Calu3 (cell line): Measurements from ENCODE around the gene SLC10A1. TPM values are rescaled to one million over a fixed set of nuclear protein-coding genes. Genes with fewer than 3 reads are reported as not detected.

Experiments used
- BruUV-seq: library from RNA; stranded (reverse); fragments of 400-500 nt; replicated peaks from 2 replicates; lab custom pipeline; 2021; lab: Mats Ljungman, UMichigan
- CTCF ChIA-PET: fragments of 300-600 bp; sonication (Branson Sonifier 250); formaldehyde crosslinking; loops from one replicate; lab custom pipeline; 2022; ENCODE audit warnings: antibody characterized with exemption; lab: Charles Lee
- DNase-seq: peaks from one replicate; pipeline ENCODE4 v3.0.0; 2022
- H3K27ac Mint-ChIP-seq: one replicate; pipeline ENCODE4 v1.8.0; 2022; ENCODE audit warnings: mixed read lengths; ENCODE audit not compliant: unreplicated experiment
- H3K27me3 Mint-ChIP-seq: one replicate; pipeline ENCODE4 v1.8.0; 2022; ENCODE audit warnings: mixed read lengths; ENCODE audit not compliant: unreplicated experiment
- H3K36me3 Mint-ChIP-seq: one replicate; pipeline ENCODE4 v1.8.0; 2022; ENCODE audit warnings: mild to moderate bottlenecking, moderate library complexity, mixed read lengths; ENCODE audit not compliant: insufficient read depth, unreplicated experiment
- H3K4me1 Mint-ChIP-seq: one replicate; pipeline ENCODE4 v1.8.0; 2022; ENCODE audit warnings: mild to moderate bottlenecking, low read depth, mixed read lengths; ENCODE audit not compliant: unreplicated experiment
- H3K4me3 Mint-ChIP-seq: one replicate; pipeline ENCODE4 v1.8.0; 2022; ENCODE audit warnings: mild to moderate bottlenecking, low read depth, moderate library complexity, mixed read lengths; ENCODE audit not compliant: unreplicated experiment
- H3K9me3 Mint-ChIP-seq: one replicate; pipeline ENCODE4 v1.8.0; 2022; ENCODE audit warnings: low read depth, mixed read lengths; ENCODE audit not compliant: unreplicated experiment
- intact Hi-C: fragments of 100-400 bp; cut with micrococcal nuclease; formaldehyde crosslinking; loops from one replicate; pipeline ENCODE4 v1.10.0; 2022; ENCODE audit not compliant: unreplicated experiment
- total RNA-seq: library from RNA; stranded (reverse); gene quantifications from 2 replicates; pipeline ENCODE4 v1.2.3, GENCODE V29; 2022
- TF ChIP-seq, protein P1 (sequence below): fragments of 200-600 bp; IDR thresholded peaks from one replicate; pipeline ENCODE4 v1.8.0; 2022; ENCODE audit warnings: antibody characterized with exemption; ENCODE audit not compliant: unreplicated experiment

The SLC10A1 gene
- total RNA-seq, 1 experiment from 2014 or later = not detected

GRCh38 chr14:69784942-69785341 is 12.1 kb downstream of the SLC10A1 start:
- DNase-seq = no peak

DNA sequence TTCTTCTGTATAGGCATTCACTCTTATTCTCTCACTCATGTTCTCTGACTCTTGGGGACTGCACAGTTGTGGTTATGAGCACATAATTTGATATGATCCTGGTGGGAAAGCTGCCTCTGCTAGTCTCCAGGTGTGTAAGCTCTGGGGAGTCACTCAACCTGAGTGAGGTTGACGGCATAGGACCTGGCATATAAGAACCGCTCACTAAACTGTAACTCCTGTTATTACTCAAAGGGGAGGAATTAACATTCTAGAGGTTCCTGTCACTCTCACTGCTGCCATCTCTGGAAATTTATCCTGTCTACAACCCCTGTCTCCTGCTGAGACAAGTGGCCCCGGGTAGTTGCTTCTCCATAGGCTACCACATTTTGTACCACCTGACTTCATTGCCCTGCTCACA is 16.1 kb downstream of the SLC10A1 start:
- Mint-ChIP-seq H3K9me3 (no peaks in the 10 kb centered on the region), H3K27ac (no peak overlapping the region), H3K4me1 (no peaks in the 10 kb centered on the region), H3K27me3 (no peaks in the 10 kb centered on the region), H3K36me3 (peaks cover 42% of the 10 kb centered on the region), H3K4me3 (no peak overlapping the region)
- no peak for DNase-seq
- TF ChIP-seq, protein P1, sequence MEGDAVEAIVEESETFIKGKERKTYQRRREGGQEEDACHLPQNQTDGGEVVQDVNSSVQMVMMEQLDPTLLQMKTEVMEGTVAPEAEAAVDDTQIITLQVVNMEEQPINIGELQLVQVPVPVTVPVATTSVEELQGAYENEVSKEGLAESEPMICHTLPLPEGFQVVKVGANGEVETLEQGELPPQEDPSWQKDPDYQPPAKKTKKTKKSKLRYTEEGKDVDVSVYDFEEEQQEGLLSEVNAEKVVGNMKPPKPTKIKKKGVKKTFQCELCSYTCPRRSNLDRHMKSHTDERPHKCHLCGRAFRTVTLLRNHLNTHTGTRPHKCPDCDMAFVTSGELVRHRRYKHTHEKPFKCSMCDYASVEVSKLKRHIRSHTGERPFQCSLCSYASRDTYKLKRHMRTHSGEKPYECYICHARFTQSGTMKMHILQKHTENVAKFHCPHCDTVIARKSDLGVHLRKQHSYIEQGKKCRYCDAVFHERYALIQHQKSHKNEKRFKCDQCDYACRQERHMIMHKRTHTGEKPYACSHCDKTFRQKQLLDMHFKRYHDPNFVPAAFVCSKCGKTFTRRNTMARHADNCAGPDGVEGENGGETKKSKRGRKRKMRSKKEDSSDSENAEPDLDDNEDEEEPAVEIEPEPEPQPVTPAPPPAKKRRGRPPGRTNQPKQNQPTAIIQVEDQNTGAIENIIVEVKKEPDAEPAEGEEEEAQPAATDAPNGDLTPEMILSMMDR = no peak
- no TSS peak for BruUV-seq
- intact Hi-C loops = no loop called here
- CTCF ChIA-PET = no interaction called here

More at GRCh38 chr14:69784942-69785341, 12.1 kb downstream of the SLC10A1 start:
- H3K9me3 Mint-ChIP-seq = no peaks in the 10 kb centered on the region
- H3K4me1 Mint-ChIP-seq = no peaks in the 10 kb centered on the region
- intact Hi-C loops = no loop called here
- no peak overlapping the region for H3K27ac Mint-ChIP-seq
- no peaks in the 10 kb centered on the region for H3K27me3 Mint-ChIP-seq
- H3K36me3 Mint-ChIP-seq = peaks cover 13% of the 10 kb centered on the region
- TF ChIP-seq, protein P1 = no peak
- no TSS peak for BruUV-seq
- H3K4me3 Mint-ChIP-seq = no peak overlapping the region
- CTCF ChIA-PET = no interaction called here

DNA sequence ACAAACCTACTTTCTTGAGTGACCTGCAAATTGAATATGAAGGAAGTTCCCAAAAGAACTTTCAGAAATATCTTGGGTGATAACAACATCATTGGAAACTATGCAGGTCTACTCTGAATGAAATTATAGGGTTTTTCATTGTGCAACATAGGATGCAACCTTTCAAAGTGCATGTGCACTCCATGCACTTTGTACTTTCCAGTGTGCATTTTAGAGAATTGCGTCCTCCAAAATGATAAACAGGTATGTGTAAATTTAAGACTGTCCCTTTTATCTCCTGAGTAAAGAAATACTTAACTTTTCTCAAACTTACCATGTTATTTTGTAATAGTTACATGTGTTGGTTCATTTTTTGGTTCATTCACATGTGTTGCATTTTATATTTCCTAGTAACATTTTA is 16.9 kb downstream of the SLC10A1 start:
- Mint-ChIP-seq H3K27ac (no peak overlapping the region), H3K36me3 (peaks cover 49% of the 10 kb centered on the region), H3K27me3 (no peaks in the 10 kb centered on the region), H3K9me3 (no peaks in the 10 kb centered on the region), H3K4me1 (no peaks in the 10 kb centered on the region), H3K4me3 (no peak overlapping the region)
- BruUV-seq = no TSS peak
- CTCF ChIA-PET = interaction anchor here (0.9 kb wide), 1 partner anchor 26 kb away, joined by 4 read pairs; no protein-coding TSS in a partner anchor
- TF ChIP-seq, protein P1 = no peak
- intact Hi-C loops = no loop called here
- DNase-seq = no peak

DNA sequence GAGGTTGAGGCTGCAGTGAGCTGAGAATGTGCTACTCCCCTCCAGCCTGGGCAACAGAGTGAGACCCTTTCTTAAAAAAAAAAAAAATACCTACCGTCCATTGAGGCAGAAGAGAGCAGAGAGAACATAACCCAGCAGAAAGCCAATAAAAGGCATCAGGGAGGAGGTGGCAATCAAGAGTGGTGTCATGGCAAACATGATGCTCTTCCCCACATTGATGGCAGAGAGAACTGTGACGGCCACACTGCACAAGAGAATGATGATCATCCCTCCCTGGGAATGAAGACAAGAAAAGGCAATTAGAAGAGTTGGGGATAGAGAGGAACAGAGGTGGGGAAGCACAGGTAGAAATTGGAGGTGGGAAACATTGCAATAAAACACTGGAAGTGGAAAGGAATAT is 18.0 kb downstream of the SLC10A1 start:
- H3K9me3 Mint-ChIP-seq = no peaks in the 10 kb centered on the region

More for the DNA sequence above, 18.0 kb downstream of the SLC10A1 start:
- no peaks in the 10 kb centered on the region for H3K27me3 Mint-ChIP-seq
- peaks cover 59% of the 10 kb centered on the region for H3K36me3 Mint-ChIP-seq
- no peak overlapping the region for H3K4me3 Mint-ChIP-seq
- TF ChIP-seq, protein P1 = no peak
- no peak overlapping the region for H3K27ac Mint-ChIP-seq
- no peaks in the 10 kb centered on the region for H3K4me1 Mint-ChIP-seq
- intact Hi-C loops = no loop called here
- BruUV-seq = no TSS peak
- no peak for DNase-seq
- CTCF ChIA-PET = no interaction called here
